ENCODE data around the gene RUNDC1.

RUNDC1 gene

DNA sequence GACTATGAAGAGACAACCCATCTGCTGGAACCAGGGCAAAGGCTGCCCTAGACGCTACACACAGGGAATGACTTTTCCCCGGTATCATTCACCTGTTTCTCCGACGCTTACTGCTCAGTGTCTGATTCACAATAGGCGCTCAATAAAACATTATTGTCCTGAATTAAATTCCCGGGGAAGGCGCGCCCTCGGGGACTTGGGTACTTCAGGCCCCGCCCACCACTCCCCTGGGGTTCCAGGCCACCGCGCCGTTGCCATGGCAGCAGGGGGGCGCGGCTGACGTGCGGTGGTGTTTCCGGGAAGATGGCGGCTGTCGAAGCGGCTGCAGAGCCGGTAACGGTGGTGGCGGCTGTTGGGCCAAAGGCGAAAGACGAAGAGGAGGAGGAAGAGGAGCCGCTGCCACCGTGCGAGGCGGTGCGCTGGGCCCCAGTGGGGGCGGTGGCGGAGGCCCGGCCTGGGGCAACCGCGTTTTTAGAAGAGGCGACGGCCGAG, at the start of gene RUNDC1 (continued):
- TF ChIP-seq, protein P1, sequence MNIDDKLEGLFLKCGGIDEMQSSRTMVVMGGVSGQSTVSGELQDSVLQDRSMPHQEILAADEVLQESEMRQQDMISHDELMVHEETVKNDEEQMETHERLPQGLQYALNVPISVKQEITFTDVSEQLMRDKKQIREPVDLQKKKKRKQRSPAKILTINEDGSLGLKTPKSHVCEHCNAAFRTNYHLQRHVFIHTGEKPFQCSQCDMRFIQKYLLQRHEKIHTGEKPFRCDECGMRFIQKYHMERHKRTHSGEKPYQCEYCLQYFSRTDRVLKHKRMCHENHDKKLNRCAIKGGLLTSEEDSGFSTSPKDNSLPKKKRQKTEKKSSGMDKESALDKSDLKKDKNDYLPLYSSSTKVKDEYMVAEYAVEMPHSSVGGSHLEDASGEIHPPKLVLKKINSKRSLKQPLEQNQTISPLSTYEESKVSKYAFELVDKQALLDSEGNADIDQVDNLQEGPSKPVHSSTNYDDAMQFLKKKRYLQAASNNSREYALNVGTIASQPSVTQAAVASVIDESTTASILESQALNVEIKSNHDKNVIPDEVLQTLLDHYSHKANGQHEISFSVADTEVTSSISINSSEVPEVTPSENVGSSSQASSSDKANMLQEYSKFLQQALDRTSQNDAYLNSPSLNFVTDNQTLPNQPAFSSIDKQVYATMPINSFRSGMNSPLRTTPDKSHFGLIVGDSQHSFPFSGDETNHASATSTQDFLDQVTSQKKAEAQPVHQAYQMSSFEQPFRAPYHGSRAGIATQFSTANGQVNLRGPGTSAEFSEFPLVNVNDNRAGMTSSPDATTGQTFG (tag by site-specific recombination; IDR thresholded peaks at IDR 0.05; ENCODE audit: borderline replicate concordance) = no peak
- TF ChIP-seq, protein P2, sequence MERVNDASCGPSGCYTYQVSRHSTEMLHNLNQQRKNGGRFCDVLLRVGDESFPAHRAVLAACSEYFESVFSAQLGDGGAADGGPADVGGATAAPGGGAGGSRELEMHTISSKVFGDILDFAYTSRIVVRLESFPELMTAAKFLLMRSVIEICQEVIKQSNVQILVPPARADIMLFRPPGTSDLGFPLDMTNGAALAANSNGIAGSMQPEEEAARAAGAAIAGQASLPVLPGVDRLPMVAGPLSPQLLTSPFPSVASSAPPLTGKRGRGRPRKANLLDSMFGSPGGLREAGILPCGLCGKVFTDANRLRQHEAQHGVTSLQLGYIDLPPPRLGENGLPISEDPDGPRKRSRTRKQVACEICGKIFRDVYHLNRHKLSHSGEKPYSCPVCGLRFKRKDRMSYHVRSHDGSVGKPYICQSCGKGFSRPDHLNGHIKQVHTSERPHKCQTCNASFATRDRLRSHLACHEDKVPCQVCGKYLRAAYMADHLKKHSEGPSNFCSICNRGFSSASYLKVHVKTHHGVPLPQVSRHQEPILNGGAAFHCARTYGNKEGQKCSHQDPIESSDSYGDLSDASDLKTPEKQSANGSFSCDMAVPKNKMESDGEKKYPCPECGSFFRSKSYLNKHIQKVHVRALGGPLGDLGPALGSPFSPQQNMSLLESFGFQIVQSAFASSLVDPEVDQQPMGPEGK (tag by site-specific recombination; IDR thresholded peaks at IDR 0.05) = peak; percentile 67

DNA sequence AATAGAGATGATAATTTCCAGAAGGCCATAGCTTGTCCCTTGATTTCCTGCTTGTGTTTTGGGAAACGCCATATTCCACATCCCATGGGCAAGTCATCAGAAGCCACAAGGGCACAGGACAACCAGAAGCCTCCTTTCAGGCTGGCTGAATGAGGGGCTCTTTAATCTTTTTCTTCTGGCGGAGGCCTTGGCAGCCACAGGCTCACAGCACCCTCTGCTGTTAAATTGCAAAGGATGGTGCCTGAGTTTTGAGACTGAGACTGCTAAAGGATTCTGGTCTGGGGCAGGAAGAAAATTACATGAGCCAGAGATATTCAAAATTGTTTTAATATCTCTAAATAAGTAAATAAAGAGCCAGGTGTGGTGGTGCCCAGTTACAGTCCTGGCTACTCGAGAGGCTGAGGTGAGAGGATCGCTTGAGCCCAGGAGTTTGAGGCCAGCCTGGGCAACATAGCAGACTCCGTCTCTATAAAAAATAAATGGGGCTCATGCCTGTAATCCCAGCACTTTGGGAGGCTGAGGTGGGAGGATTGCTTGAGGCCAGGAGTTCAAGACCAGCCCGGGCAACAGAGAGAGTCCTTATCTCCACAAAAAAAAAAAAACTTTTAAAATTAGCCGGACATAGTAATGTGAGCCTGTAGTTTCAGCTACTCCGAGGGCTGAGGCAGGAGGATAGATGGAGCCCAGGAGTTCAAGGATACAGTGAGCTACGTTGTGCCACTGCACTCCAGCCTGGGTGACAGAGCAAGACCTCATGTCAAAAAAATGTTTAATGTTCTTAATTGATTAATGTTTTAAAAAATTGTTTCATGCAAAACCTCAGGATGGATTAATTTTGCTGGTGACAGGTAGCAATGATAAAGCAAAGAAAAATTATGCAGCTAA, 42.4 kb upstream of the RUNDC1 start:
- Histone ChIP-seq H3K9me3 (ENCODE audit: control insufficient read depth, insufficient read depth, low read depth, low read length) (no peaks in the 10 kb centered on the region), H3K27ac (ENCODE audit: extremely low read depth, low read depth, low read length) (no peak overlapping the region), H3K4me3 (ENCODE audit: low read depth, low read length) (no peak overlapping the region), H3K4me1 (ENCODE audit: control insufficient read depth, insufficient read depth, low read length) (no peaks in the 10 kb centered on the region), H3K36me3 (ENCODE audit: control insufficient read depth in 2 of 2, insufficient read depth in 1 of 2, low read length in 2 of 2) (no peaks in the 10 kb centered on the region)
- ChIA-PET CTCF (interaction anchor here (0.5 to 4.0 kb wide), 37 partner anchors 8 to 837 kb away, joined by 3 to 81 read pairs (median 4); partner anchors contain the start of genes AOC2, BECN1, PSMC3IP and PSME3), POLR2A (no interaction called here)
- TF ChIP-seq ZNF561 (tag by site-specific recombination; IDR thresholded peaks at IDR 0.05; ENCODE audit: borderline replicate concordance) = no peak
- TF ChIP-seq ZBTB8A (tag by site-specific recombination; IDR thresholded peaks at IDR 0.05) = peak; percentile 24; the same call in 1 of the 2 replicates
- peak; percentile 59; the same call in 1 of the 2 replicates for TF ChIP-seq ZNF660 (tag by site-specific recombination; IDR thresholded peaks at IDR 0.05)
- TF ChIP-seq ZNF654 (tag by site-specific recombination; IDR thresholded peaks at IDR 0.05; ENCODE audit: low read depth) = peak; percentile 88
- TF ChIP-seq, protein P3, sequence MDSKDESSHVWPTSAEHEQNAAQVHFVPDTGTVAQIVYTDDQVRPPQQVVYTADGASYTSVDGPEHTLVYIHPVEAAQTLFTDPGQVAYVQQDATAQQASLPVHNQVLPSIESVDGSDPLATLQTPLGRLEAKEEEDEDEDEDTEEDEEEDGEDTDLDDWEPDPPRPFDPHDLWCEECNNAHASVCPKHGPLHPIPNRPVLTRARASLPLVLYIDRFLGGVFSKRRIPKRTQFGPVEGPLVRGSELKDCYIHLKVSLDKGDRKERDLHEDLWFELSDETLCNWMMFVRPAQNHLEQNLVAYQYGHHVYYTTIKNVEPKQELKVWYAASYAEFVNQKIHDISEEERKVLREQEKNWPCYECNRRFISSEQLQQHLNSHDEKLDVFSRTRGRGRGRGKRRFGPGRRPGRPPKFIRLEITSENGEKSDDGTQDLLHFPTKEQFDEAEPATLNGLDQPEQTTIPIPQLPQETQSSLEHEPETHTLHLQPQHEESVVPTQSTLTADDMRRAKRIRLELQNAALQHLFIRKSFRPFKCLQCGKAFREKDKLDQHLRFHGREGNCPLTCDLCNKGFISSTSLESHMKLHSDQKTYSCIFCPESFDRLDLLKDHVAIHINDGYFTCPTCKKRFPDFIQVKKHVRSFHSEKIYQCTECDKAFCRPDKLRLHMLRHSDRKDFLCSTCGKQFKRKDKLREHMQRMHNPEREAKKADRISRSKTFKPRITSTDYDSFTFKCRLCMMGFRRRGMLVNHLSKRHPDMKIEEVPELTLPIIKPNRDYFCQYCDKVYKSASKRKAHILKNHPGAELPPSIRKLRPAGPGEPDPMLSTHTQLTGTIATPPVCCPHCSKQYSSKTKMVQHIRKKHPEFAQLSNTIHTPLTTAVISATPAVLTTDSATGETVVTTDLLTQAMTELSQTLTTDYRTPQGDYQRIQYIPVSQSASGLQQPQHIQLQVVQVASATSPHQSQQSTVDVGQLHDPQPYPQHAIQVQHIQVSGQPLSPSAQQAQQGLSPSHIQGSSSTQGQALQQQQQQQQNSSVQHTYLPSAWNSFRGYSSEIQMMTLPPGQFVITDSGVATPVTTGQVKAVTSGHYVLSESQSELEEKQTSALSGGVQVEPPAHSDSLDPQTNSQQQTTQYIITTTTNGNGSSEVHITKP (tag by site-specific recombination; IDR thresholded peaks at IDR 0.05) = no peak
- TF ChIP-seq ZNF341 (tag by site-specific recombination; IDR thresholded peaks at IDR 0.05; ENCODE audit: low read depth) = no peak
- TF ChIP-seq HOXD13 (CRISPR knock-in tag; IDR thresholded peaks at IDR 0.05; ENCODE audit: borderline replicate concordance) = no peak
- TF ChIP-seq GFI1B (tag by site-specific recombination; IDR thresholded peaks at IDR 0.05) = no peak
- TF ChIP-seq, protein P4, sequence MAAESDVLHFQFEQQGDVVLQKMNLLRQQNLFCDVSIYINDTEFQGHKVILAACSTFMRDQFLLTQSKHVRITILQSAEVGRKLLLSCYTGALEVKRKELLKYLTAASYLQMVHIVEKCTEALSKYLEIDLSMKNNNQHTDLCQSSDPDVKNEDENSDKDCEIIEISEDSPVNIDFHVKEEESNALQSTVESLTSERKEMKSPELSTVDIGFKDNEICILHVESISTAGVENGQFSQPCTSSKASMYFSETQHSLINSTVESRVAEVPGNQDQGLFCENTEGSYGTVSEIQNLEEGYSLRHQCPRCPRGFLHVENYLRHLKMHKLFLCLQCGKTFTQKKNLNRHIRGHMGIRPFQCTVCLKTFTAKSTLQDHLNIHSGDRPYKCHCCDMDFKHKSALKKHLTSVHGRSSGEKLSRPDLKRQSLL (tag by site-specific recombination; IDR thresholded peaks at IDR 0.05) = no peak
- TF ChIP-seq, protein P5, sequence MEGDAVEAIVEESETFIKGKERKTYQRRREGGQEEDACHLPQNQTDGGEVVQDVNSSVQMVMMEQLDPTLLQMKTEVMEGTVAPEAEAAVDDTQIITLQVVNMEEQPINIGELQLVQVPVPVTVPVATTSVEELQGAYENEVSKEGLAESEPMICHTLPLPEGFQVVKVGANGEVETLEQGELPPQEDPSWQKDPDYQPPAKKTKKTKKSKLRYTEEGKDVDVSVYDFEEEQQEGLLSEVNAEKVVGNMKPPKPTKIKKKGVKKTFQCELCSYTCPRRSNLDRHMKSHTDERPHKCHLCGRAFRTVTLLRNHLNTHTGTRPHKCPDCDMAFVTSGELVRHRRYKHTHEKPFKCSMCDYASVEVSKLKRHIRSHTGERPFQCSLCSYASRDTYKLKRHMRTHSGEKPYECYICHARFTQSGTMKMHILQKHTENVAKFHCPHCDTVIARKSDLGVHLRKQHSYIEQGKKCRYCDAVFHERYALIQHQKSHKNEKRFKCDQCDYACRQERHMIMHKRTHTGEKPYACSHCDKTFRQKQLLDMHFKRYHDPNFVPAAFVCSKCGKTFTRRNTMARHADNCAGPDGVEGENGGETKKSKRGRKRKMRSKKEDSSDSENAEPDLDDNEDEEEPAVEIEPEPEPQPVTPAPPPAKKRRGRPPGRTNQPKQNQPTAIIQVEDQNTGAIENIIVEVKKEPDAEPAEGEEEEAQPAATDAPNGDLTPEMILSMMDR (tag by site-specific recombination; IDR thresholded peaks at IDR 0.05) = peak; percentile 66
- TF ChIP-seq YY2 (tag by site-specific recombination; IDR thresholded peaks at IDR 0.05) = no peak

Measured in HEK293 (cell line).